ENCODE results near the gene SH3YL1.

The SH3YL1 gene

DNA sequence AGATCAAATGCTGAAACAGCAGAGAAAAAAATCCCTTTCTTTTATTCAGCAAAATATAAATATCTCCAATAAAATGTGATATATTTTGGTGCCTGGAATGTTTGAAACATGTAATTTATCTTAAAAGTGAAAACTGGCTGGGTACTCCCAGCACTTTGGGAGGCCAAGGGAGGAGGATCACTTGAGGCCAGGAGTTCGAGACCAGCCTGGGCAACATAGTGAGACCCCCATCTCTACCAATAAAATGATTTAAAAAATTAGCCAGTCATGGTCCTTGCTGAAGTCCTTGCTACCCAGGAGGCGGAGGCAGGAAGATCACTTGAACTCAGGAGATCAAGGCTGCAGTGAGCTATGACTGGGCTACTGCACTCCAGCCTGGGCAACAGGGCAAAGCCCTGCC, 8.6 kb downstream of the SH3YL1 start:
- Histone ChIP-seq H3K4me2 (ENCODE audit: low read depth, low read length) (no peak overlapping the region), H3K27ac (ENCODE audit: low read length) (no peak overlapping the region), H3K9me3 (replicated peaks; ENCODE audit: insufficient read depth, low read length) (no peaks in the 10 kb centered on the region), H2AFZ (ENCODE audit: low read length) (no peak overlapping the region), H3K27me3 (replicated peaks; ENCODE audit: insufficient read depth, low read length) (no peaks in the 10 kb centered on the region), H3K4me1 (ENCODE audit: low read length) (no peaks in the 10 kb centered on the region), H3K36me3 (replicated peaks; ENCODE audit: insufficient read depth, low read length) (no peaks in the 10 kb centered on the region), H3K9ac (ENCODE audit: low read length) (no peak overlapping the region), H4K20me1 (ENCODE audit: insufficient read depth, low read length) (no peaks in the 10 kb centered on the region), H3K9me2 (replicated peaks; ENCODE audit: insufficient read depth, low read length) (no peaks in the 10 kb centered on the region), H3K79me2 (ENCODE audit: low read length) (no peaks in the 10 kb centered on the region), H3K4me3 (ENCODE audit: low read length) (no peak overlapping the region), H3F3A (ENCODE audit: insufficient read depth, low read length) (no peaks in the 10 kb centered on the region)
- TF ChIP-seq EZH2 (optimal IDR thresholded peaks at IDR 0.05; ENCODE audit: low read depth, low read length) (no peak), EZH2phosphoT487 (IDR thresholded peaks at IDR 0.05; ENCODE audit: low read length) (no peak)
- TF ChIP-seq, protein P1, sequence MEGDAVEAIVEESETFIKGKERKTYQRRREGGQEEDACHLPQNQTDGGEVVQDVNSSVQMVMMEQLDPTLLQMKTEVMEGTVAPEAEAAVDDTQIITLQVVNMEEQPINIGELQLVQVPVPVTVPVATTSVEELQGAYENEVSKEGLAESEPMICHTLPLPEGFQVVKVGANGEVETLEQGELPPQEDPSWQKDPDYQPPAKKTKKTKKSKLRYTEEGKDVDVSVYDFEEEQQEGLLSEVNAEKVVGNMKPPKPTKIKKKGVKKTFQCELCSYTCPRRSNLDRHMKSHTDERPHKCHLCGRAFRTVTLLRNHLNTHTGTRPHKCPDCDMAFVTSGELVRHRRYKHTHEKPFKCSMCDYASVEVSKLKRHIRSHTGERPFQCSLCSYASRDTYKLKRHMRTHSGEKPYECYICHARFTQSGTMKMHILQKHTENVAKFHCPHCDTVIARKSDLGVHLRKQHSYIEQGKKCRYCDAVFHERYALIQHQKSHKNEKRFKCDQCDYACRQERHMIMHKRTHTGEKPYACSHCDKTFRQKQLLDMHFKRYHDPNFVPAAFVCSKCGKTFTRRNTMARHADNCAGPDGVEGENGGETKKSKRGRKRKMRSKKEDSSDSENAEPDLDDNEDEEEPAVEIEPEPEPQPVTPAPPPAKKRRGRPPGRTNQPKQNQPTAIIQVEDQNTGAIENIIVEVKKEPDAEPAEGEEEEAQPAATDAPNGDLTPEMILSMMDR (IDR thresholded peaks at IDR 0.05; ENCODE audit: low read length), result no peak
- DNase-seq, result no peak

DNA sequence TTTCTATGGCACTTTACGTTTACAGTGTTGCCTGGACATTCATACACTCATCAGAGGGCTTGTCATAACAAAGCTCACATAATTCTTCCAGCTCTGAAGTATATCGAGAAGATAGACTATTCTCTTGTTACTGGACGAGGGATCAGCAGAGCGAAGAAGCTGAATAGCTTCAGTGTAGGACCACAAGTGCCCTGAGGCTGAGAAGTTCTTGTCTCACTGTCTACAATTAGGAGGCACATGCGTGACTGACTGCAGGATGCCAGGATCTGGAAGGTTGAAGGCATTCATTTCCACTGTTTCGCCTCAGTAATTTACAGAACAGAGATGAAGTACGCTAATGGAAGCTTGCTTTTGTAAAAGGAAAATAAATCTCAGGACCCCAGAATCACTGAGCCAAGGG, 9.6 kb downstream of the SH3YL1 start:
- no peaks in the 10 kb centered on the region for H3F3A ChIP-seq (ENCODE audit: insufficient read depth, low read length)
- no peaks in the 10 kb centered on the region for H3K79me2 ChIP-seq (ENCODE audit: low read length)
- no peaks in the 10 kb centered on the region for H3K4me1 ChIP-seq (ENCODE audit: low read length)
- no peak overlapping the region for H2AFZ ChIP-seq (ENCODE audit: low read length)
- H3K4me3 ChIP-seq (ENCODE audit: low read length), result no peak overlapping the region
- H3K9me3 ChIP-seq (replicated peaks; ENCODE audit: insufficient read depth, low read length), result no peaks in the 10 kb centered on the region
- H3K9ac ChIP-seq (ENCODE audit: low read length), result no peak overlapping the region
- no peak overlapping the region for H3K4me2 ChIP-seq (ENCODE audit: low read depth, low read length)
- H3K36me3 ChIP-seq (replicated peaks; ENCODE audit: insufficient read depth, low read length), result no peaks in the 10 kb centered on the region
- H3K9me2 ChIP-seq (replicated peaks; ENCODE audit: insufficient read depth, low read length), result no peaks in the 10 kb centered on the region
- H3K27me3 ChIP-seq (replicated peaks; ENCODE audit: insufficient read depth, low read length), result no peaks in the 10 kb centered on the region
- no peak for DNase-seq
- no peak overlapping the region for H3K27ac ChIP-seq (ENCODE audit: low read length)
- TF ChIP-seq EZH2phosphoT487 (IDR thresholded peaks at IDR 0.05; ENCODE audit: low read length), result no peak
- TF ChIP-seq, protein P1 (IDR thresholded peaks at IDR 0.05; ENCODE audit: low read length), result no peak
- TF ChIP-seq EZH2 (optimal IDR thresholded peaks at IDR 0.05; ENCODE audit: low read depth, low read length), result no peak
- no peaks in the 10 kb centered on the region for H4K20me1 ChIP-seq (ENCODE audit: insufficient read depth, low read length)

DNA sequence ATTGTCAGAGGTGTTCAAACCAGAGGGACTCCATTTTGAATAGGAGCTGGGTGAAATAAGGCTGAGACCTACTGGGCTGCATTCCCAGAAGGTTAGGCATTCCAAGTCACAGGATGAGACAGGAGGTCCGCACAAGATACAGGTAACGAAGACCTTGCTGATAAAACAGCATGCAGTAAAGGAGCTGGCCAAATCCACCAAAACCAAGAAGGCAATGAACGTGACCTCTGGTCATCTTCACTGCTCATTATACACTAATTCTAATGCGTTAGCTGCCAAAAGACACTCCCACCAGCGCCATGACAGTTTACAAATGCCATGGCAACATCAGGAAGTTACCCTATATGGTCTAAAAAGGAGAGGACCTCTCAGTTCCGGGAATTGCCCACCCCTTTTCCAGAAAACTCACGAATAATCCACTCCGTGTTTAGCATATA, 10.6 kb downstream of the SH3YL1 start:
- no peaks in the 10 kb centered on the region for H4K20me1 ChIP-seq (ENCODE audit: insufficient read depth, low read length)
- TF ChIP-seq, protein P1 (IDR thresholded peaks at IDR 0.05; ENCODE audit: low read length), result no peak
- TF ChIP-seq EZH2 (optimal IDR thresholded peaks at IDR 0.05; ENCODE audit: low read depth, low read length) (no peak), EZH2phosphoT487 (IDR thresholded peaks at IDR 0.05; ENCODE audit: low read length) (no peak)

More for the DNA sequence above, 10.6 kb downstream of the SH3YL1 start:
- DNase-seq, result no peak
- Histone ChIP-seq H3K27ac (ENCODE audit: low read length) (no peak overlapping the region), H3K9me3 (replicated peaks; ENCODE audit: insufficient read depth, low read length) (no peaks in the 10 kb centered on the region), H3K4me2 (ENCODE audit: low read depth, low read length) (no peak overlapping the region), H3K27me3 (replicated peaks; ENCODE audit: insufficient read depth, low read length) (no peaks in the 10 kb centered on the region), H3K4me3 (ENCODE audit: low read length) (no peak overlapping the region), H2AFZ (ENCODE audit: low read length) (no peak overlapping the region), H3K36me3 (replicated peaks; ENCODE audit: insufficient read depth, low read length) (no peaks in the 10 kb centered on the region), H3K79me2 (ENCODE audit: low read length) (no peaks in the 10 kb centered on the region), H3K4me1 (ENCODE audit: low read length) (no peaks in the 10 kb centered on the region), H3K9me2 (replicated peaks; ENCODE audit: insufficient read depth, low read length) (no peaks in the 10 kb centered on the region), H3F3A (ENCODE audit: insufficient read depth, low read length) (no peaks in the 10 kb centered on the region), H3K9ac (ENCODE audit: low read length) (no peak overlapping the region)

All from MM.1S (cell line).